HEK293 (cell line): ENCODE data around the gene ABLIM3.

Source experiments
- CTCF ChIA-PET: fragments of 350-600 bp; formaldehyde crosslinking; extraction: SDS; loops from one replicate; lab custom pipeline; 2021; ENCODE audit warnings: antibody characterized with exemption; lab: Yijun Ruan, JAX
- POLR2A ChIA-PET: fragments of 300-600 bp; formaldehyde crosslinking; extraction: SDS; loops from one replicate; lab custom pipeline; 2020; ENCODE audit warnings: antibody characterized with exemption, inconsistent platforms; lab: Yijun Ruan, JAX
- H3K27ac ChIP-seq: fragments of 200-500 bp; sonication (Bioruptor generic); 2 replicates; pipeline ENCODE4 v1.5.1; 2014; ENCODE audit warnings: low read depth, low read length, control low read depth, inconsistent platforms; ENCODE audit errors: extremely low read depth
- H3K36me3 ChIP-seq, 2 experiments: fragments of 200-500 bp in 1 of 2; sonication (Bioruptor generic) in 1 of 2; 1 replicate in 1 of 2; 2 replicates in 1 of 2; pipeline ENCODE4 v1.5.1; 2014 to 2017; ENCODE audit warnings: inconsistent platforms in 2 of 2, low read length in 2 of 2; ENCODE audit not compliant: control insufficient read depth in 2 of 2, insufficient read depth in 1 of 2
- H3K4me1 ChIP-seq: fragments of 200-500 bp; sonication (Bioruptor generic); 2 replicates; pipeline ENCODE4 v1.5.1; 2014; ENCODE audit warnings: mild to moderate bottlenecking, low read length, inconsistent platforms; ENCODE audit not compliant: control insufficient read depth, insufficient read depth
- H3K4me3 ChIP-seq: 2 replicates; pipeline ENCODE4 v1.5.1; 2011; ENCODE audit warnings: low read depth, mild to moderate bottlenecking, control low read depth, low read length, moderate library complexity
- H3K9me3 ChIP-seq: fragments of 200-500 bp; sonication (Bioruptor generic); 2 replicates; pipeline ENCODE4 v1.5.1; 2014; ENCODE audit warnings: low read depth, low read length, inconsistent platforms; ENCODE audit not compliant: control insufficient read depth, insufficient read depth
- BCL11A ChIP-seq: fragments of 450-650 bp; formaldehyde crosslinking; IDR thresholded peaks from 2 replicates; pipeline ENCODE4 v1.5.1; 2016; ENCODE audit warnings: low read depth, missing biosample characterization, missing genetic modification characterization
- ELK4 ChIP-seq: IDR thresholded peaks from 2 replicates; pipeline ENCODE4 v1.6.1; 2011; ENCODE audit warnings: mild to moderate bottlenecking, low read depth, low read length, borderline replicate concordance
- GLIS1 ChIP-seq: fragments of 450-650 bp; formaldehyde crosslinking; IDR thresholded peaks from 2 replicates; pipeline ENCODE4 v1.5.1; 2016; ENCODE audit warnings: missing biosample characterization, missing genetic modification characterization
- GLIS2 ChIP-seq: fragments of 450-650 bp; formaldehyde crosslinking; IDR thresholded peaks from 2 replicates; pipeline ENCODE4 v1.5.1; 2016; ENCODE audit warnings: missing biosample characterization, missing genetic modification characterization
- IKZF3 ChIP-seq: fragments of 450-650 bp; IDR thresholded peaks from 2 replicates; pipeline ENCODE4 v1.5.0; 2018; ENCODE audit warnings: missing biosample characterization, mild to moderate bottlenecking, missing genetic modification characterization, moderate library complexity
- PBX3 ChIP-seq: sonication (generic); formaldehyde crosslinking; IDR thresholded peaks from 2 replicates; pipeline ENCODE4 v1.8.1; 2022; ENCODE audit warnings: mild to moderate bottlenecking, moderate library complexity, missing genetic modification reagents
- SALL2 ChIP-seq: fragments of 450-650 bp; formaldehyde crosslinking; IDR thresholded peaks from 2 replicates; pipeline ENCODE4 v1.5.0; 2017; ENCODE audit warnings: missing biosample characterization, mild to moderate bottlenecking, missing genetic modification characterization, borderline replicate concordance
- SETDB1 ChIP-seq: IDR thresholded peaks from one replicate; pipeline ENCODE4 v1.6.1; 2017; ENCODE audit warnings: mild to moderate bottlenecking, low read length, moderate library complexity, mixed read lengths; ENCODE audit not compliant: insufficient read length
- SP2 ChIP-seq: fragments of 450-650 bp; formaldehyde crosslinking; IDR thresholded peaks from 2 replicates; pipeline ENCODE4 v1.5.1; 2016; ENCODE audit warnings: missing biosample characterization, missing genetic modification characterization
- TCF7L2 ChIP-seq: IDR thresholded peaks from 2 replicates; pipeline ENCODE4 v1.6.1; 2011; ENCODE audit warnings: low read depth, mild to moderate bottlenecking, inconsistent platforms, low read length, moderate library complexity, borderline replicate concordance
- ZBTB1 ChIP-seq: fragments of 450-650 bp; formaldehyde crosslinking; IDR thresholded peaks from 2 replicates; pipeline ENCODE4 v1.5.1; 2016; ENCODE audit warnings: missing biosample characterization, missing genetic modification characterization
- ZBTB17 ChIP-seq: fragments of 450-650 bp; formaldehyde crosslinking; IDR thresholded peaks from 2 replicates; pipeline ENCODE4 v1.5.1; 2016; ENCODE audit warnings: missing biosample characterization, missing genetic modification characterization
- ZIC2 ChIP-seq: fragments of 450-650 bp; formaldehyde crosslinking; IDR thresholded peaks from 2 replicates; pipeline ENCODE4 v1.5.1; 2016; ENCODE audit warnings: missing biosample characterization, missing genetic modification characterization
- ZNF138 ChIP-seq: fragments of 450-650 bp; formaldehyde crosslinking; IDR thresholded peaks from 2 replicates; pipeline ENCODE4 v1.5.1; 2016; ENCODE audit warnings: missing biosample characterization, missing genetic modification characterization, borderline replicate concordance
- ZNF174 ChIP-seq: fragments of 450-650 bp; formaldehyde crosslinking; IDR thresholded peaks from 2 replicates; pipeline ENCODE4 v1.5.0; 2017; ENCODE audit warnings: missing biosample characterization, mild to moderate bottlenecking, missing genetic modification characterization
- ZNF18 ChIP-seq: fragments of 450-650 bp; formaldehyde crosslinking; IDR thresholded peaks from 2 replicates; pipeline ENCODE4 v1.5.1; 2016; ENCODE audit warnings: missing biosample characterization, missing genetic modification characterization
- ZNF214 ChIP-seq: fragments of 450-650 bp; formaldehyde crosslinking; IDR thresholded peaks from 2 replicates; pipeline ENCODE4 v1.5.1; 2017; ENCODE audit warnings: missing biosample characterization, mild to moderate bottlenecking, missing genetic modification characterization, borderline replicate concordance
- ZNF239 ChIP-seq: fragments of 450-650 bp; formaldehyde crosslinking; IDR thresholded peaks from 2 replicates; pipeline ENCODE4 v1.5.1; 2016; ENCODE audit warnings: missing biosample characterization, missing genetic modification characterization
- ZNF311 ChIP-seq: fragments of 450-650 bp; formaldehyde crosslinking; IDR thresholded peaks from 2 replicates; pipeline ENCODE4 v1.5.1; 2017; ENCODE audit warnings: missing biosample characterization, missing genetic modification characterization, borderline replicate concordance
- ZNF324 ChIP-seq: fragments of 450-650 bp; formaldehyde crosslinking; IDR thresholded peaks from 2 replicates; pipeline ENCODE4 v1.5.1; 2016; ENCODE audit warnings: missing biosample characterization, missing genetic modification characterization
- ZNF362 ChIP-seq: fragments of 450-650 bp; formaldehyde crosslinking; IDR thresholded peaks from 2 replicates; pipeline ENCODE4 v1.5.1; 2016; ENCODE audit warnings: missing biosample characterization, missing genetic modification characterization
- ZNF488 ChIP-seq: fragments of 450-650 bp; formaldehyde crosslinking; IDR thresholded peaks from 2 replicates; pipeline ENCODE4 v1.5.1; 2016; ENCODE audit warnings: missing biosample characterization, missing genetic modification characterization
- ZNF596 ChIP-seq: fragments of 450-650 bp; IDR thresholded peaks from 2 replicates; pipeline ENCODE4 v1.5.0; 2018; ENCODE audit warnings: missing biosample characterization, mild to moderate bottlenecking, missing genetic modification characterization, moderate library complexity
- ZNF670 ChIP-seq: fragments of 450-650 bp; formaldehyde crosslinking; IDR thresholded peaks from 2 replicates; pipeline ENCODE4 v1.5.1; 2016; ENCODE audit warnings: missing biosample characterization, missing genetic modification characterization, low read depth

The ABLIM3 gene

GRCh38 chr5:149177911-149178565 is 36.7 kb downstream of the ABLIM3 start:
- Histone ChIP-seq H3K27ac (no peak overlapping the region), H3K36me3 (no peaks in the 10 kb centered on the region), H3K4me3 (no peak overlapping the region), H3K9me3 (no peaks in the 10 kb centered on the region), H3K4me1 (peaks cover 4% of the 10 kb centered on the region)
- TF ChIP-seq ZIC2 (tag by site-specific recombination), result peak; percentile 45; the same call in 1 of the 2 replicates
- peak; percentile 47 for TF ChIP-seq ZBTB17
- no peak for TF ChIP-seq ZNF18 (tag by site-specific recombination)
- no peak for TF ChIP-seq TCF7L2
- ChIA-PET POLR2A (no interaction called here), CTCF (no interaction called here)

GRCh38 chr5:149181732-149182131 is 40.4 kb downstream of the ABLIM3 start:
- Histone ChIP-seq H3K4me3 (no peak overlapping the region), H3K36me3 (no peaks in the 10 kb centered on the region), H3K27ac (no peak overlapping the region), H3K9me3 (no peaks in the 10 kb centered on the region), H3K4me1 (peaks cover 4% of the 10 kb centered on the region)
- CTCF ChIA-PET, result interaction anchor here (3.3 kb wide), 1 partner anchor 41 kb away, joined by 11 read pairs; the partner anchor contains the start of gene ABLIM3
- POLR2A ChIA-PET, result no interaction called here
- TF ChIP-seq ZNF362 (tag by site-specific recombination) (no peak), SP2 (no peak), ZNF138 (tag by site-specific recombination) (no peak)

- Histone ChIP-seq H3K27ac (no peak overlapping the region), H3K9me3 (no peaks in the 10 kb centered on the region), H3K4me3 (no peak overlapping the region), H3K36me3 (no peaks in the 10 kb centered on the region), H3K4me1 (peaks cover 4% of the 10 kb centered on the region)
- ChIA-PET CTCF (interaction anchor here (0.8 kb wide), 2 partner anchors 13 to 67 kb away, joined by 3 read pairs; no protein-coding TSS in a partner anchor), POLR2A (no interaction called here)
- no peak for TF ChIP-seq ZNF138 (tag by site-specific recombination)
- TF ChIP-seq GLIS1 (tag by site-specific recombination), result no peak
- no peak for TF ChIP-seq IKZF3 (tag by site-specific recombination)
- no peak for TF ChIP-seq ZNF324
- no peak for TF ChIP-seq ZNF670
- no peak for TF ChIP-seq ZNF239 (tag by site-specific recombination)
- TF ChIP-seq ELK4, result no peak
- no peak for TF ChIP-seq ZNF214
- TF ChIP-seq BCL11A, result no peak
- TF ChIP-seq ZBTB1, result no peak
- TF ChIP-seq PBX3 (CRISPR knock-in tag), result no peak
- no peak for TF ChIP-seq GLIS2 (tag by site-specific recombination)
- no peak for TF ChIP-seq ZNF311 (tag by site-specific recombination)
- TF ChIP-seq SETDB1, result no peak
- no peak for TF ChIP-seq ZNF174 (tag by site-specific recombination)
- TF ChIP-seq SALL2 (tag by site-specific recombination), result no peak
- TF ChIP-seq ZNF488 (tag by site-specific recombination), result no peak
- TF ChIP-seq ZNF596, result no peak
These were observed 40.9 kb downstream of the ABLIM3 start for GRCh38 chr5:149182241-149182640.
